KMS-11 (cell line): ENCODE data around the gene TMTC1.
A peak's percentile ranks its signal among the peaks of the same experiment; 100 is the strongest.

Experiments used
- H2AFZ ChIP-seq: fragments of 200-600 bp; sonication (generic); 2 replicates; pipeline ENCODE4 v1.6.1; 2016; ENCODE audit warnings: antibody characterized with exemption, mixed run types, low read depth
- H3K27ac ChIP-seq: fragments of 200-600 bp; sonication (generic); 2 replicates; pipeline ENCODE4 v1.6.1; 2016; ENCODE audit warnings: mild to moderate bottlenecking, mixed run types
- H3K27me3 ChIP-seq: fragments of 200-600 bp; sonication (generic); 2 replicates; pipeline ENCODE4 v1.6.1; 2017; ENCODE audit warnings: mild to moderate bottlenecking, low read depth, mixed run types, moderate library complexity; ENCODE audit not compliant: insufficient read depth
- H3K36me3 ChIP-seq: fragments of 200-600 bp; sonication (generic); 2 replicates; pipeline ENCODE4 v1.6.1; 2017; ENCODE audit warnings: mild to moderate bottlenecking, mixed run types; ENCODE audit not compliant: insufficient read depth
- H3K4me1 ChIP-seq: fragments of 200-600 bp; sonication (generic); 2 replicates; pipeline ENCODE4 v1.6.1; 2016; ENCODE audit warnings: mild to moderate bottlenecking, low read depth, mixed run types; ENCODE audit not compliant: poor library complexity, severe bottlenecking
- H3K4me2 ChIP-seq: fragments of 200-600 bp; sonication (generic); 2 replicates; pipeline ENCODE4 v1.7.0; 2016; ENCODE audit warnings: mild to moderate bottlenecking, mixed run types
- H3K4me3 ChIP-seq: fragments of 200-600 bp; sonication (generic); IDR thresholded peaks from 2 replicates; pipeline ENCODE4 v1.6.1; 2017; ENCODE audit warnings: low read depth, low read length, mixed read lengths; ENCODE audit not compliant: insufficient read depth
- H3K79me2 ChIP-seq: fragments of 200-600 bp; sonication (generic); 2 replicates; pipeline ENCODE4 v1.6.1; 2016; ENCODE audit warnings: low read depth, mixed run types; ENCODE audit not compliant: insufficient read depth
- H3K9ac ChIP-seq: fragments of 200-600 bp; sonication (generic); 2 replicates; pipeline ENCODE4 v1.6.1; 2016; ENCODE audit warnings: mild to moderate bottlenecking, mixed run types
- H4K20me1 ChIP-seq: fragments of 200-600 bp; sonication (generic); 2 replicates; pipeline ENCODE4 v1.6.1; 2016; ENCODE audit warnings: mild to moderate bottlenecking, mixed run types; ENCODE audit not compliant: insufficient read depth
- CTCF ChIP-seq: fragments of 200-600 bp; sonication (generic); conservative IDR thresholded peaks from 2 replicates; pipeline ENCODE4 v1.6.1; 2017; ENCODE audit warnings: low read depth, mild to moderate bottlenecking, antibody characterized with exemption, low read length, moderate library complexity, mixed read lengths

The TMTC1 gene

GRCh38 chr12:29656762-29657538, 126.8 kb downstream of the TMTC1 start:
- Histone ChIP-seq H3K4me2 (no peak overlapping the region), H3K4me3 (no peak overlapping the region), H3K27ac (no peak overlapping the region), H3K4me1 (peaks cover 21% of the 10 kb centered on the region), H3K27me3 (no peaks in the 10 kb centered on the region), H3K36me3 (no peaks in the 10 kb centered on the region), H3K79me2 (no peaks in the 10 kb centered on the region), H3K9ac (no peak overlapping the region), H4K20me1 (no peaks in the 10 kb centered on the region), H2AFZ (no peak overlapping the region)
- no peak for TF ChIP-seq CTCF

- Histone ChIP-seq H3K36me3 (no peaks in the 10 kb centered on the region), H4K20me1 (no peaks in the 10 kb centered on the region), H3K9ac (no peak overlapping the region), H3K4me3 (no peak overlapping the region), H3K27me3 (no peaks in the 10 kb centered on the region), H3K27ac (peak overlapping the region; percentile 26; the same call in 1 of the 2 replicates), H2AFZ (no peak overlapping the region), H3K79me2 (no peaks in the 10 kb centered on the region), H3K4me2 (peak overlapping the region; percentile 25; the same call in 1 of the 2 replicates), H3K4me1 (peaks cover 21% of the 10 kb centered on the region)
- no peak for TF ChIP-seq CTCF
Measured at GRCh38 chr12:29655861-29656260, 127.9 kb downstream of the TMTC1 start.

GRCh38 chr12:29653286-29653685, 130.5 kb downstream of the TMTC1 start:
- H3K36me3 ChIP-seq, result no peaks in the 10 kb centered on the region
- H4K20me1 ChIP-seq, result no peaks in the 10 kb centered on the region
- H3K27ac ChIP-seq, result no peak overlapping the region
- no peak overlapping the region for H3K9ac ChIP-seq
- no peak for TF ChIP-seq CTCF
- peaks cover 21% of the 10 kb centered on the region for H3K4me1 ChIP-seq
- no peak overlapping the region for H3K4me2 ChIP-seq
- H3K27me3 ChIP-seq, result no peaks in the 10 kb centered on the region
- no peak overlapping the region for H2AFZ ChIP-seq
- H3K4me3 ChIP-seq, result no peak overlapping the region
- no peaks in the 10 kb centered on the region for H3K79me2 ChIP-seq

- H3K27me3 ChIP-seq, result no peaks in the 10 kb centered on the region
- no peak for TF ChIP-seq CTCF
- H3K36me3 ChIP-seq, result no peaks in the 10 kb centered on the region
- H3K4me3 ChIP-seq, result no peak overlapping the region
- H3K79me2 ChIP-seq, result no peaks in the 10 kb centered on the region
- H2AFZ ChIP-seq, result no peak overlapping the region
- H3K4me2 ChIP-seq, result no peak overlapping the region
- H3K9ac ChIP-seq, result no peak overlapping the region
- H3K4me1 ChIP-seq, result peaks cover 2% of the 10 kb centered on the region
- no peaks in the 10 kb centered on the region for H4K20me1 ChIP-seq
- H3K27ac ChIP-seq, result no peak overlapping the region
Measured at GRCh38 chr12:29650371-29650770, 133.4 kb downstream of the TMTC1 start.
